HPDE6-E6E7 (cell line): ENCODE results near the gene GRN.
"Not testable (repeated sequence)": the region's sequence is repeated elsewhere in the genome, so short reads cannot be mapped to it uniquely, and the experiment has no call there.

Experiments used
- DNase-seq: peaks from one replicate; pipeline ENCODE4 v3.0.0; 2011; ENCODE audit warnings: missing footprints; ENCODE audit errors: extremely low spot score

The GRN gene

DNA sequence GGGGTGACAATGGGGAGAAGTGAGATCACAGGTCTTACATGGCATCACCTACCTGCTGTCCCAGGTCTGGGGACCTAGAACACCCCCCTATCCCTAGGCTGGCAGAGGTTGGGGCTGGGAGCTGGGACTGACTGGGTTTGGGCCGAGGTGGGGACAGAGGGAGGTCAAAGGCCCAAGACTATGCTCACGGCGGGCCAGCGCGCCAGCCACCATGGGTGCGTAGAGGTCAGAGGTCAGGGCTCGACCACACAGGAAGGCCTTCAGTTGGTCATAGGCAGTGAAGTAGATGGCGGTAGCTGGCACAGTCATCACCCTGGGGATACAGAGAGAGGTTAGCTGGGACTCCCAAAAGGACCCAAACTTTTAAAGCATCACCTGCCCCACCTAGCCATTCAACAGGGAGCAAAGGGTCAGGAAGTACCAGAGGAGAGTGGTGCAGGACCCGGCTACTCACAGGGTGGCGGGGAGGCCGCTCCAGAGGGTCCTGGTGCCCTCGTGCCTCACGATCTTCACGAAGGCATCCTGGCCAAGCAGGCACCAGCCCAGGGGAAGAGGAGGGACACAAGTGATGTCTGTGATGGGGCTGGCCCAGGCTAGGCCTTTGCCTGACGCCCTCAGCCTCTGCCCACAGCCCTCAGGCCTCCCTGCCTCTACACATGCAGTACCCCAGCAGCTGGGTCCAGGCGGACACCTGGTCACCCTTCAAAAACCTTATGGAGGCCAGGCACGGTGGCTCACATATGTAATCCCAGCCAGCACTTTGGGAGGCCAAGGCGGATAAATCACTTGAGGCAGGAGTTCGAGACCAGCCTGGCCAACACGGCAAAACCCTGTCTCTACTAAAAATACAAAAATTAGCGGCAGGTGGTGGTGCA lies 23.6 kb upstream of the GRN start:
- DNase-seq, result no peak

- DNase-seq, result no peak
These were observed 22.7 kb upstream of the GRN start for GRCh38 chr17:44322236-44322895.

- DNase-seq, result no peak
These were observed 21.6 kb upstream of the GRN start for GRCh38 chr17:44323359-44324091.

DNA sequence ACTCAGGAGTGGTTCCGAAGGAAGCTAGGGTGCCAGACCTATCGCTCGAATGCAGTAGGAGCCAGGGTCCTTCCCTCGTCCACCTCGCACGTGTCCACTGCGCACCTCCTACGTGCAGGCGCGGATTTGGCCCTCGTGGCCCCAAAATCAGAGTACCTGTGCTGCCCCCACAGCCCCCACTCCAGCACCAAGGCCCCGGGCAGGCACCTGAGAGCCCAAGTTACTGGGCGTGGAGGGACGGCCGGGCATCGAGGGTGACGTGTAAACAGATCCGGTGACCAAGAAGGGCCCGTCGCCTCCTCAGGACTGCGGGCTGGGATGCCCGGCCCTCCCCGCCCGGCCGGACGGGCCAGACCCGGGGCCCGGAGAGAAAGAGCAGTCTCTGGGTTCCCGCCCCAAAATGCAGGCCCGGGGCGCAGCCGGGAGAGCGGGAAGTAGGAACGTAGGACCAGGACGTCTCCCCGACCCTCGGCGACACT lies 21.0 kb upstream of the GRN start:
- DNase-seq, result no peak

DNA sequence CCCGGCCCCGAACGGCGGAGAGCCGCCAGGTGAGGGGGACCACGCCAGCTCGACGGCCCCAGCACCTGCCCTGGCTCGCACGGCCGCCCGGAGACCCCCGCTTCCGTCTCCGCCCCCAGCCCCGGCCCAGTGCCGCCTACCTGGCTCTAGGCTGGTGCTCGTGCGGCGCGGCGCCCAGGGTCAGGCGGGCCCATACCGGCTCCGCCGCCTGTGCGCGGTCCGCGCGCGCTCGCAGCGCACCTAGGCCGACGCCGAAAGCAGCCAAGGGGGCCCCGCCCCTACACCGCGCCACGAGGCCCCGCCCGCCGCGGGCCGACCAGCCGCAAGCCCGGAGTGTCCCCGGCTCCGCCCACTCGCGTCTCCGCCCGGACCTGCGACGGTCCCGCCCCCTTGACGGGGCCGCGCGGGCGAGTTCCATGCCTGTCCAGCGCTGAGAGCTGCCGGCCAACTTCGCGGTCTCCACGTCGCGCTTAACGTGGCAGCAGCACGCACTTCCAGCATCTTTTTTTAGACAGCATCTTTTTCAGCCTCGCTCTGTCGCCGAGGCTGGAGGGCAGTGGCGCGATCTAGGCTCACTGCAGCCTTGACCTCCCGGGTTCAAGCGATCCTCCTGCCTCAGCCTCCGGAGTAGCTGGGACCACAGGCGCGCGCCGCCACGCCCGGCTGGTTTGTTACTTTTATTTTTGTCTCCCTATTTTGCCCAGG lies 20.4 kb upstream of the GRN start, which contains the start of gene SLC25A39:
Gene SLC25A39, minus strand, starts transcription at position 253 of the 705 bp plus-strand sequence. CDS start 1,261 bp downstream, outside the sequence.
- no peak for DNase-seq

DNA sequence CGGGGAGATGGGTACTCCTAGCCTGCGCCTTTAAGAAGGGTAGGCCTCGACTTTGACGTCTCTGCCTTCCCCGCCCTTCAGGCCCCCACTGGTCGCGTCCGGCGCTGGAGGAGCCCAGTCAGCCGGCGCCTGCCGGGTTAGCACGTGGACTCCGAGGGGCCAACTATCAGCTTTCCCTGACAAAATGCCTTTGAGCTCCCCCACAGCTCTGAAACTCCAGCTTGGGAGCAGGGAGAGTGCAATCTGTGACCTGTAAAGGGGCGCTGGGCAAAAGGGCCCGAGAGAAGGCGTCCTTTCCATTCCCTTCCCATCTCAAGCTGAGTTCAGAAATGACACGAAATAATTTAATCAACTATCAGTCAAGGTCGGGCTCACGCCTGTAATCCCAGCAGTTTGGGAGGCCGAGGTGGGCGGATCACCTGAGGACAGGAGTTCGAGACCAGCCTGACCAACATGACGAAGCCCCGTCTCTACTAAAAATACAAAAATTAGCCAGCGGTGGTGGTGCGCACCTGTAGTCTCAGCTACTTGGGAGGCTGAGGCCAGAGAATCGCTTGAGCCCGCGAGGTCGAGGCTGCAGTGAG lies 18.1 kb upstream of the GRN start:
- DNase-seq, result peak; percentile 97

DNA sequence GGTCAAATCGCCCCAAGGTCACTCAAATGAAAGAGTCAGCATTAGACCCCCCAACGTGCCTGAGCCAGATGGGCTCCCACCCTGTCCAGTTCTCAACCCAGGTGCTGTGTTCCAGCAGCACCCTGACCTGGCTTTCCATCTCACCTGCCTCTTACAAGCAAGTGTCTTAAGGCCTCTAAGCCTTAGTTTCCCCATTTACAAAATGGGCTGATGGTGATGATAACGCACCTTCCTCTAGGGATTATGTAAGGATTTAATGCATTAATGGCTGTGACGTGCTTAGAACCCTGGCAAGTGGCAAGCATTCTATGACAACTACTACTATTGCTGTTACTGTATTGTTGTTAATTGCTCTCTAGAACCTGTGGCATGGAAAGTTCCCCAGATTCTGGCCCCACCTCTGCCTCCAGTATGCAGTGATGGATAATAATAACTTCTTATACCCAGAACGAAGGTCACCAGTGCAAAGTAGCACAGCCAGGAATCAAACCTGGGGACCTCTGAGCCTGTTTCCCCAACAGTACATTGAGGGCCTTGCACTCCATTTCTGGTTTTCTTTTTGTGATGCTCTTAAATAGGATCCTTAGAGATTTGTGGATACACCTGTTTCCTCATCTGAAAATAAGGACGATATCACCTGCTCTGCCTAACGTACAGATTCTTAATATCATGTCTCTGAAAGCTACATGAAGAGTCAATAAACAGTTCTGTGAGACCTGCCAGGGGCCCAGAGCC lies 17.2 kb upstream of the GRN start:
- DNase-seq, result no peak

DNA sequence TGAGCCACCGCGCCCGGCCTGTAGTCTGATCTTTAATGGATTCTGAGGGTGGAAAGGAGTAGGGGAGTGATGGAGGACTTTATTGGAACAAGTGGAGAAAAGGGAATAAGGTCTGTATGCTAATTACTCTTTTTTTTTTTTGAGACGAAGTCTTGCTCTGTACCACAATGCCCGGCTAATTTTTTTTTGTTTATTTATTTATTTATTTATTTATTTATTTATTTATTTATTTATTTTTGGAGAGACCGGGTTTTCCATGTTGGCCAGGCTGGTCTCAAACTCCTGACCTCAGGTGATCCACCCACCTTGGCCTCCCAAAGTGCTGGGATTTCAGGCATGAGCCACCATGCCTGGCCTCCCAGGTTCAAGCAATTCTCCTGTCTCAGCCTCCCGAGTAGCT lies 15.6 kb upstream of the GRN start:
- DNase-seq, result not testable (repeated sequence)

DNA sequence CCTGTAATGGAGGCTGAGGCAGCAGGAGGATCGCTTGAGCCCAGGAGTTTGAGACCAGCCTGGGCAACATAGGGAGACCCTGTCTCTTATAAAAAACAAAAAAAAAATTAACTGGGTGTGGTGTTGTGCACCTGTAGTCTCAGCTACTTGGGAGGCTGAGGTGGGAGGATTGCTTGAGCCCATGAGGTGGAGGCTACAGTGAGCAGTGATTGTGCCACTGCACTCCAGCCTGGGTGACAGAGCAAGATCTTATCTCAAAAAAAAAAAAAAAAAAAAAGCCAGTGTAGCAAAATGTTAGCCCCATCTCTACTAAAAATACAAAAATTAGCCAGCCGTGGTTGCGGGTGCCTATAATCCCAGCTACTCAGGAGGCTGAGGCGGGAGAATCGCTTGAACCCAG lies 14.8 kb upstream of the GRN start:
- not testable (repeated sequence) for DNase-seq

DNA sequence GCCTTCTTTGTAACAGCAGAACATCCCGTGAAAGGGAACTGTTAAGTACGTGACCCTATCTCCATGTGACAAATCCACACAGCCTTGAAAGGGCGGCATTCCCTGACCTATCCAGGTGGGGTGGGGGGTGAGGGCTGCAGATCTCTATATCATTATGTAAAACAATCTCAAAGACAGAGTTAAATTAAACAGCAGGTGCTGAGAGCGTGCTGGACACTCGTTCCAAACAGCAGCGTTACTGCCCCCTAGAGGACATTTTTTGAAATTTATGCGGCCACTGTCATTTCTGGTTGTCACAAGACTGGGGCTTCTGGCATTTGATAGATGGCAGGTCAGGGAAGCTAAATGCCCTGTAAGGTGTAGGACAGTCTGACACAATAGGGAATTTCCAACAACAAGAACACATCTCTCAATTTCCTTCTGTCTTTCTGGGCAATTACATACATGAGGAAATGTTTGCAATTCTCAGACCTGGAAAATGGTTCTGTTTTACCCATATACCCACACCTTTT lies 13.8 kb upstream of the GRN start:
- no peak for DNase-seq

DNA sequence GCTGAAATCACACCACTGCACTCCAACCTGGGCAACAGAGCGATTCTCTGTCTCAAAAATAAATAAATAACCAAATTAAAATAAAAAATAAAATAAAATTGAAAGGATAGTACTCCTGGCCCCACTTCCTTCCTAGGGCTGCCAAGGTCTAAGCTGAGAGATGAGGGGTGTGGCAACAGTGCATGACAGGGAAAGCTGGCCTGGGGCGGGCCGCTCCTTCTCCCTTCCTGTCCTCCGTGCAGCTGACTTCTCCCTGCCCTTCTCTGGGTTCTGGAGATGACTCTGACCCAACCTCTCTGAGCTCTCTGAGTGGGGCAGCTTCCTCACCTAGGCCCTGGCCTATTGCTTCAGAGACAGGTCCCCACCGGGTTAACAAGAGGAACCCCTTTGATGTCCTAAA lies 11.7 kb upstream of the GRN start:
- DNase-seq, result no peak

GRCh38 chr17:44334315-44334714 lies 10.8 kb upstream of the GRN start:
- no peak for DNase-seq

DNA sequence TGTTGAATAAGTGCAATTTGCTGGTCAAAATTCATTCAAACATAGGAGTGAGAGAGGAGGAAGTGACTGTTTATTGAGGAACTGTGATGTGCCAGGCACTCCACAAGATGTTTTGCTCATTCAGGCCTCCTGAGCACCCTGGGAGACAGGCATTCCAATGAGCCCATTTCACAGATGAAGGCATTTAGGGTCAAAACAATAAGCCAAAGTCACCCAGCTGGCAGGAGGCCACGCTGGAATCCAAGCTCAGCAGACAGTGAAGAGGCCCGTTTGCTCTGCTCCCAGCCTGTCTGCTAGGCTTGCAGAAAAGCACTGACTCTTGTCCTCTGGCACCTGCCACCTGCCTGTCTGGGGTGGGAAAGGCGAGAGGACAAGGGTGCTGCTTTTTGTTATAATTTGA lies 10.4 kb upstream of the GRN start:
- DNase-seq, result no peak

- no peak for DNase-seq
These were observed 9.5 kb upstream of the GRN start for GRCh38 chr17:44335564-44335963.

GRCh38 chr17:44335968-44336367 lies 9.1 kb upstream of the GRN start:
- DNase-seq, result no peak

GRCh38 chr17:44338702-44339101 lies 6.4 kb upstream of the GRN start:
- no peak for DNase-seq

DNA sequence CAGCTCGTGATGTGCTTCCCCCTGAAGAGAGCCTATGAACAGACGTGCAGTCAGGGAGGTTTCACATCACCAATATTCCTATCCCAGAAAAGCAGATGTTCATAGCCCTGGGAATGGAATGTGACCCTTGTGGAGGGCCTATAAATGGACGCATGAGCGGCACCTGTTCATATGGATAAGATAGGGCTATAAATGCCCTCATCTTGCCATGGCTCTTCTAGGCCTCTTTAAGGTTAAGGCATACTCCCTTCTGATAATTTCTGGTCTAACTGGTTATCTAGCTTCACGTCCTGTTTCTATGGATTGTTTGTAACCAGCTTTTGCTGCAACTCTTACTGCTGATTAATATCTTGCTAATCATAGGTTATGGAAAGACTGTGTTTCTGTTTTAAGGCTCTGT lies 4.5 kb upstream of the GRN start:
- DNase-seq, result not testable (repeated sequence)

DNA sequence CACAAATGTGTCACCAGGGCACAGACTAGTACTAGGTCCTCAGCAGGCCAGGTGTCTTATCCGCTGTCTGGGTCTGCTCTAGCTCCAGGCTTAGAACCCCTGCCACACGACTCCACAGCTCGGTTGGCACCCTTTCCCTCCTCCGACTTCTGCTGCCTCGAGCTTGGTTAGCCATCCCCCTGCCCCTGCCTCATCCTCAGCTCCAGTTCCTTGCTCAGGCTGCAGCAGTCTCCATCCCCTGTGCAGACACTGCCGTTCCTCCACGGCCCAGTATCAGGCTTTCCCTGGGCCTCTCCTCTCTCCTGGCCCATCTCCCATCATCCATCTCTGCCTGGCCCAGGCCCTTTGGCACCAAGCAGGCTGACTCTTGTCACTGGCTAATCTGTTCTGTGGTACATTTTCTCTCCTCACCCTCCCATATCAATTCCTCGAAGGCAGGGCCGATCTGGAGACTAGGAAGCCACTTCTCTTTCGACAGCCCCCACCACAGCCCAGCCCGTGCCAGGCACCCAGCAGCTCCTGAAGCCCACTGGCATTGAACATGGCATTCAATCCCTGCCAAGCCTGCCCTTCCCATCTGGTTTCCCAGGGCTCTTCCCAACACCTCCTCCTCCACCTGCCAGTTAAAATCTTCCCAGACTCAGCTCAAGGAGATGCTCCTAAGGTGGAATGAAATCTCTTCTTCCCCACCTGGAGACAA lies 1.4 kb upstream of the GRN start:
- DNase-seq, result no peak

- DNase-seq, result no peak
These were observed 438 bp downstream of the GRN start for GRCh38 chr17:44345454-44346026.
